SJSA1 (cell line): ENCODE data around the gene TMPRSS6. TPM values are rescaled to one million over a fixed set of nuclear protein-coding genes. Genes with fewer than 3 reads are reported as not detected.

Source experiments
- DNase-seq, 2 experiments: peaks; one replicate each; pipeline ENCODE4 v3.0.0-alpha.2; 2015 to 2020; ENCODE audit warnings: low spot score in 2 of 2, low read depth in 1 of 2
- H3K27ac ChIP-seq: fragments of 250-450 bp; sonication (Bioruptor Pico); 2 replicates; pipeline ENCODE4 v1.5.1; 2020; ENCODE audit warnings: mild to moderate bottlenecking, moderate library complexity
- H3K27me3 ChIP-seq: fragments of 250-450 bp; sonication (Bioruptor Pico); replicated peaks from 2 replicates; pipeline ENCODE4 v1.5.1; 2020; ENCODE audit warnings: mild to moderate bottlenecking, moderate library complexity
- H3K36me3 ChIP-seq: fragments of 250-450 bp; sonication (Bioruptor Pico); 2 replicates; pipeline ENCODE4 v1.5.1; 2020; ENCODE audit warnings: mild to moderate bottlenecking
- H3K4me1 ChIP-seq: fragments of 250-450 bp; sonication (Bioruptor Pico); replicated peaks from 2 replicates; pipeline ENCODE4 v1.6.1; 2021; ENCODE audit warnings: mild to moderate bottlenecking
- H3K4me3 ChIP-seq: fragments of 250-450 bp; sonication (Bioruptor Pico); 2 replicates; pipeline ENCODE4 v1.5.1; 2020; ENCODE audit warnings: mild to moderate bottlenecking
- H3K9me3 ChIP-seq: fragments of 250-450 bp; sonication (Bioruptor Pico); replicated peaks from 2 replicates; pipeline ENCODE4 v1.5.1; 2020; ENCODE audit warnings: mild to moderate bottlenecking
- total RNA-seq: library from RNA; depleted of rRNA; stranded (reverse); fragments of >200 nt; shearing (Covaris generic); gene quantifications from 2 replicates; pipeline ENCODE4 v1.2.3, GENCODE V29; 2014

The TMPRSS6 gene
- total RNA-seq, 1 experiment from 2014 or later: not detected

- Histone ChIP-seq H3K27me3 (peaks cover 7% of the 10 kb centered on the region; the same call in 1 of the 2 replicates), H3K4me1 (no peaks in the 10 kb centered on the region), H3K4me3 (no peak overlapping the region), H3K9me3 (no peaks in the 10 kb centered on the region), H3K27ac (no peak overlapping the region), H3K36me3 (no peaks in the 10 kb centered on the region)
- no peak for DNase-seq
Observed at GRCh38 chr22:37032535-37033460, 76.7 kb downstream of the TMPRSS6 start.

GRCh38 chr22:37032134-37032534 lies 77.4 kb downstream of the TMPRSS6 start:
- Histone ChIP-seq H3K27ac (no peak overlapping the region), H3K36me3 (no peaks in the 10 kb centered on the region), H3K9me3 (no peaks in the 10 kb centered on the region), H3K4me3 (no peak overlapping the region), H3K4me1 (no peaks in the 10 kb centered on the region), H3K27me3 (peaks cover 7% of the 10 kb centered on the region; the same call in 1 of the 2 replicates)
- no peak for DNase-seq

GRCh38 chr22:37030560-37031281 lies 78.8 kb downstream of the TMPRSS6 start:
- Histone ChIP-seq H3K9me3 (no peaks in the 10 kb centered on the region), H3K36me3 (no peaks in the 10 kb centered on the region; the same call in 1 of the 2 replicates), H3K4me1 (no peaks in the 10 kb centered on the region), H3K4me3 (no peak overlapping the region), H3K27ac (no peak overlapping the region), H3K27me3 (peaks cover 7% of the 10 kb centered on the region; the same call in 1 of the 2 replicates)
- DNase-seq: no peak

- Histone ChIP-seq H3K4me3 (no peak overlapping the region), H3K36me3 (no peaks in the 10 kb centered on the region; the same call in 1 of the 2 replicates), H3K4me1 (no peaks in the 10 kb centered on the region), H3K9me3 (no peaks in the 10 kb centered on the region), H3K27ac (no peak overlapping the region), H3K27me3 (no peaks in the 10 kb centered on the region)
- no peak for DNase-seq
Observed at GRCh38 chr22:37028692-37029674, 80.5 kb downstream of the TMPRSS6 start.

- H3K36me3 ChIP-seq: no peaks in the 10 kb centered on the region; the same call in 1 of the 2 replicates
- no peaks in the 10 kb centered on the region for H3K9me3 ChIP-seq
- H3K27ac ChIP-seq: no peak overlapping the region
- no peaks in the 10 kb centered on the region for H3K4me1 ChIP-seq
- no peak overlapping the region for H3K4me3 ChIP-seq
- no peaks in the 10 kb centered on the region for H3K27me3 ChIP-seq
- no peak for DNase-seq
Observed at GRCh38 chr22:37027556-37027955, 82.0 kb downstream of the TMPRSS6 start.

GRCh38 chr22:37026325-37026724 lies 83.2 kb downstream of the TMPRSS6 start:
- no peak for DNase-seq
- Histone ChIP-seq H3K4me3 (no peak overlapping the region), H3K27ac (no peak overlapping the region), H3K9me3 (no peaks in the 10 kb centered on the region), H3K4me1 (no peaks in the 10 kb centered on the region), H3K27me3 (no peaks in the 10 kb centered on the region), H3K36me3 (no peaks in the 10 kb centered on the region; the same call in 1 of the 2 replicates)

GRCh38 chr22:37025500-37026070 lies 83.9 kb downstream of the TMPRSS6 start:
- Histone ChIP-seq H3K27ac (no peak overlapping the region), H3K9me3 (no peaks in the 10 kb centered on the region), H3K36me3 (no peaks in the 10 kb centered on the region; the same call in 1 of the 2 replicates), H3K4me1 (peaks cover under 1% of the 10 kb centered on the region; the same call in 1 of the 2 replicates), H3K4me3 (no peak overlapping the region), H3K27me3 (no peaks in the 10 kb centered on the region)
- DNase-seq: no peak

- Histone ChIP-seq H3K9me3 (no peaks in the 10 kb centered on the region), H3K27ac (no peak overlapping the region), H3K4me1 (peaks cover 6% of the 10 kb centered on the region; the same call in 1 of the 2 replicates), H3K27me3 (no peaks in the 10 kb centered on the region), H3K36me3 (peaks cover 2% of the 10 kb centered on the region; the same call in 1 of the 2 replicates), H3K4me3 (no peak overlapping the region)
- DNase-seq: no peak
Observed at GRCh38 chr22:37024339-37025157, 85.0 kb downstream of the TMPRSS6 start.

- Histone ChIP-seq H3K4me1 (peaks cover 9% of the 10 kb centered on the region), H3K4me3 (no peak overlapping the region), H3K36me3 (peaks cover 5% of the 10 kb centered on the region; the same call in 1 of the 2 replicates), H3K9me3 (no peaks in the 10 kb centered on the region), H3K27me3 (no peaks in the 10 kb centered on the region), H3K27ac (no peak overlapping the region)
- no peak for DNase-seq
Observed at GRCh38 chr22:37023743-37024338, 85.7 kb downstream of the TMPRSS6 start.

- DNase-seq: no peak
- Histone ChIP-seq H3K36me3 (peaks cover 9% of the 10 kb centered on the region), H3K27ac (no peak overlapping the region), H3K4me1 (peaks cover 17% of the 10 kb centered on the region), H3K4me3 (no peak overlapping the region), H3K9me3 (no peaks in the 10 kb centered on the region), H3K27me3 (no peaks in the 10 kb centered on the region)
Observed at GRCh38 chr22:37022483-37023337, 86.8 kb downstream of the TMPRSS6 start.
